Heart right ventricle (tissue), 16 donors: ENCODE measurements around the gene TRAK1. TPM values are rescaled to one million over a fixed set of nuclear protein-coding genes. Genes with fewer than 3 reads are reported as not detected.

Source experiments
- ATAC-seq, 8 donors: fragments of 200-7000 bp; cut with Tn5 transposase; one replicate each; pipeline ENCODE4 v1.9.1; 2020; ENCODE audit warnings: mild to moderate bottlenecking in 8 of 8, moderate library complexity in 8 of 8, moderate number of reproducible peaks in 1 of 8
- DNase-seq, 2 donors: peaks; one replicate each; pipeline ENCODE4 v3.0.0-alpha.2; 2020
- H3K27ac ChIP-seq, 10 donors: fragments of 200-600 bp; sonication (generic) in 2 of 10; one replicate each; pipeline versions ENCODE4 v1.5.0 to v1.8.0; 2020 to 2022; ENCODE audit warnings: mild to moderate bottlenecking in 3 of 10
- H3K27me3 ChIP-seq, 7 donors: fragments of 200-600 bp; one replicate each; pipeline ENCODE4 v1.8.0; 2021 to 2022; ENCODE audit warnings: mild to moderate bottlenecking in 2 of 7
- H3K36me3 ChIP-seq, 9 donors: fragments of 200-600 bp; sonication (generic) in 1 of 9; one replicate each; pipeline versions ENCODE4 v1.5.0 to v1.8.0; 2020 to 2022; ENCODE audit warnings: mild to moderate bottlenecking in 2 of 9
- H3K4me1 ChIP-seq, 9 donors: fragments of 200-600 bp; sonication (generic) in 1 of 9; one replicate each; pipeline versions ENCODE4 v1.5.0 to v1.8.0; 2020 to 2022; ENCODE audit warnings: mild to moderate bottlenecking in 4 of 9
- H3K4me3 ChIP-seq, 10 donors: fragments of 200-600 bp; sonication (generic) in 2 of 10; one replicate each; pipeline versions ENCODE4 v1.5.0 to v1.8.0; 2020 to 2022; ENCODE audit warnings: mild to moderate bottlenecking in 7 of 10, moderate library complexity in 2 of 10
- H3K9me3 ChIP-seq, 11 donors: fragments of 200-600 bp in 10 of 11; sonication (generic) in 2 of 11; one replicate each; pipeline versions ENCODE4 v1.5.0 to v1.8.0; 2013 to 2022; ENCODE audit warnings: mild to moderate bottlenecking in 2 of 11, control low read depth in 1 of 11, moderate library complexity in 1 of 11
- CTCF ChIP-seq, 9 donors: fragments of 200-600 bp; sonication (generic) in 2 of 9; IDR thresholded peaks; one replicate each; pipeline versions ENCODE4 v1.5.0 to v1.8.0; 2021 to 2022; ENCODE audit warnings: antibody characterized with exemption in 9 of 9, mild to moderate bottlenecking in 5 of 9, moderate library complexity in 1 of 9
- WGBS, 2 donors: extraction: QIAGEN DNeasy Blood & Tissue Kit; methylation state at CpG; one replicate each; pipeline ENCODE4 v1.1.7; 2013; ENCODE audit warnings: inconsistent platforms in 1 of 2; 5-methylcytosine and 5-hydroxymethylcytosine counted together
- intact Hi-C, 10 donors: fragments of 100-400 bp; cut with DNase I; formaldehyde crosslinking; loops; one replicate each; pipeline versions ENCODE4 v1.11.1 to v1.14.2; 2022
- polyA plus RNA-seq, 2 donors: library from polyadenylated mRNA; stranded (reverse); fragments of 200-250 nt; gene quantifications; one replicate each; pipeline ENCODE4 v1.2.3, GENCODE V29; 2013
- total RNA-seq, 10 donors: library from RNA; stranded (reverse); fragmentation: NEBNext Ultra II Directional in 3 of 10; extraction: Animal tissue kit (Norgen Biotek cat#: 25700) in 3 of 10; gene quantifications; one replicate each; pipeline versions ENCODE4 v1.2.1 to v1.2.4, GENCODE V29; 2021 to 2023
- donor health status: Arrhythmogenic right ventricular cardiomyopathy.
- donor health status: ischemic (EF 13 %, LVEDD 7.1; RV severe dilation, severe dysfunction).
- donor health status: healthy with polysubstance abuse.
- donor health status: DM: no; HTN: yes; CAD: no.
- donor health status: DM: no; HTN: no; CAD: no.
- donor health status: ischemic (EF 25% LVEDD 6.9; RV normal size, moderate dysfunction).
- donor health status: ischemic (EF 25% LVEDD 5.7; RV mildly dilated, moderate dysfunction).
- donor health status: healthy.
- donor health status: DM: yes; HTN: yes; CAD: no.
- donor health status: Ischemic cardiomyopathy.
- donor health status: ischemic (EF 35%, LVEDD 5.7; RV mildly dilated, moderate dysfunction).
- donor health status: nonischemic (EF 11% LVEDD 7.7; RV severe dilation, severe dysfunction).
- donor health status: DM: yes; HTN: yes; CAD: no.
- donor health status: PGD.
- donor health status: ischemic (EF 29% LVEDD 5.4; RV normal size, mild dysfunction).
- donor health status: nonischemic (EF 23%, LVEDD 6.1; RV moderate dilation, normal function).

Gene TRAK1
- total and polyA plus RNA-seq, 12 donors, result 35.5 to 423 (median 303) TPM

- no peak for TF ChIP-seq CTCF (IDR thresholded peaks at IDR 0.05)
- no peak overlapping the region for H3K4me3 ChIP-seq
- ATAC-seq (no peak), DNase-seq (no peak)
- H3K9me3 ChIP-seq, result no peaks in the 10 kb centered on the region
- no peak overlapping the region for H3K27ac ChIP-seq
- no peaks in the 10 kb centered on the region for H3K27me3 ChIP-seq
- peaks cover 0 to 15% (median 0%) of the 10 kb centered on the region in 9 donors for H3K36me3 ChIP-seq
- intact Hi-C loops, result no loop called here
- 74 to 77% methylated on average over 10 of the region's 10 CpGs for WGBS, 2 donors
- H3K4me1 ChIP-seq, result peaks cover 0 to 98% (median 48%) of the 10 kb centered on the region in 9 donors
These were observed 83.7 kb downstream of the TRAK1 start for GRCh38 chr3:42174679-42175385.

- Histone ChIP-seq H3K4me3 (no peak overlapping the region), H3K27ac (peak overlapping the region in 1 of 10 donors; percentile 22), H3K36me3 (peaks cover 0 to 15% (median 0%) of the 10 kb centered on the region in 9 donors), H3K4me1 (peaks cover 0 to 98% (median 48%) of the 10 kb centered on the region in 9 donors), H3K27me3 (no peaks in the 10 kb centered on the region), H3K9me3 (no peaks in the 10 kb centered on the region)
- 77 to 83% methylated on average over 9 of the region's 9 CpGs for WGBS, 2 donors
- DNase-seq (no peak), ATAC-seq (no peak)
- no peak for TF ChIP-seq CTCF (IDR thresholded peaks at IDR 0.05)
- intact Hi-C loops, result no loop called here
These were observed 84.5 kb downstream of the TRAK1 start for GRCh38 chr3:42175386-42176240.

- Histone ChIP-seq H3K9me3 (no peaks in the 10 kb centered on the region), H3K4me3 (no peak overlapping the region), H3K4me1 (peaks cover 0 to 98% (median 44%) of the 10 kb centered on the region in 9 donors), H3K27me3 (no peaks in the 10 kb centered on the region), H3K27ac (no peak overlapping the region), H3K36me3 (peaks cover 0 to 15% (median 0%) of the 10 kb centered on the region in 9 donors)
- 73 to 85% methylated on average over 7 of the region's 7 CpGs for WGBS, 2 donors
- intact Hi-C loops, result no loop called here
- ATAC-seq (no peak), DNase-seq (no peak)
- no peak for TF ChIP-seq CTCF (IDR thresholded peaks at IDR 0.05)
These were observed 85.3 kb downstream of the TRAK1 start for GRCh38 chr3:42176242-42177034.
